Stimulated activated CD4-positive, alpha-beta T cell treated with anti-CD3 and anti-CD28 coated beads, Interleukin-2, amount 100 ng/mL, for 4 hours (primary cell): ENCODE measurements around the gene PRPF40B.

Experiments used
- DNase-seq: peaks from one replicate; pipeline ENCODE4 v3.0.0-alpha.2; 2020; ENCODE audit warnings: low read depth

The PRPF40B gene

GRCh38 chr12:49635656-49636055 lies 12.3 kb downstream of the PRPF40B start:
- DNase-seq: no peak

- DNase-seq: no peak
Measured at GRCh38 chr12:49636574-49636973, 13.2 kb downstream of the PRPF40B start.

GRCh38 chr12:49636979-49637755 lies 13.8 kb downstream of the PRPF40B start:
- peak; percentile 37 for DNase-seq

GRCh38 chr12:49641748-49642369 lies 18.5 kb downstream of the PRPF40B start:
- no peak for DNase-seq

- no peak for DNase-seq
Measured at GRCh38 chr12:49642370-49642802, 19.0 kb downstream of the PRPF40B start.

GRCh38 chr12:49643135-49643534 lies 19.8 kb downstream of the PRPF40B start:
- no peak for DNase-seq

GRCh38 chr12:49643961-49644619 lies 20.7 kb downstream of the PRPF40B start:
- no peak for DNase-seq

- DNase-seq: peak; percentile 76
Measured at GRCh38 chr12:49644620-49644994, 21.2 kb downstream of the PRPF40B start.

GRCh38 chr12:49645146-49646039 lies 22.0 kb downstream of the PRPF40B start:
- no peak for DNase-seq

- DNase-seq: no peak
Measured at GRCh38 chr12:49646331-49646830, 23.0 kb downstream of the PRPF40B start.

GRCh38 chr12:49646871-49647654 lies 23.7 kb downstream of the PRPF40B start:
- no peak for DNase-seq

GRCh38 chr12:49647827-49648711 lies 24.7 kb downstream of the PRPF40B start:
- no peak for DNase-seq

GRCh38 chr12:49648712-49649003 lies 25.3 kb downstream of the PRPF40B start:
- DNase-seq: no peak

GRCh38 chr12:49649445-49649844 lies 26.1 kb downstream of the PRPF40B start:
- no peak for DNase-seq

- DNase-seq: no peak
Measured at GRCh38 chr12:49649892-49650291, 26.5 kb downstream of the PRPF40B start.

- no peak for DNase-seq
Measured at GRCh38 chr12:49651855-49652254, 28.5 kb downstream of the PRPF40B start.

GRCh38 chr12:49652921-49653520 lies 29.7 kb downstream of the PRPF40B start:
- no peak for DNase-seq

- DNase-seq: no peak
Measured at GRCh38 chr12:49654715-49655114, 31.4 kb downstream of the PRPF40B start.

- DNase-seq: no peak
Measured at GRCh38 chr12:49655595-49656236, 32.4 kb downstream of the PRPF40B start.
